DOHH2 (cell line): ENCODE measurements around the gene NRXN3.

Source experiments
- CTCF ChIP-seq: fragments of 200-600 bp; sonication (generic); IDR thresholded peaks from one replicate; pipeline ENCODE4 v1.5.1; 2014; ENCODE audit warnings: antibody characterized with exemption, mild to moderate bottlenecking, low read depth, low read length; ENCODE audit not compliant: poor library complexity, severe bottlenecking
- EZH2phosphoT487 ChIP-seq: fragments of 200-600 bp; sonication (generic); IDR thresholded peaks from 2 replicates; pipeline ENCODE4 v1.6.1; 2017; ENCODE audit warnings: borderline replicate concordance, mild to moderate bottlenecking, antibody characterized with exemption, low read length, moderate library complexity, mixed read lengths

- TF ChIP-seq CTCF (no peak), EZH2phosphoT487 (no peak)
These were observed 1531.2 kb downstream of the NRXN3 start for GRCh38 chr14:79701371-79701770.
